GM20431 (cell line): ENCODE measurements around the gene TBC1D2.

Experiments used
- in situ Hi-C: fragments of 300-500 bp; cut with MseI, MboI; formaldehyde crosslinking; loops from one replicate; pipeline ENCODE4 v1.15.0; 2020; ENCODE audit warnings: low sequenced_read_pairs; ENCODE audit not compliant: unreplicated experiment

TBC1D2 gene

GRCh38 chr9:98149422-98149821 lies 106.0 kb downstream of the TBC1D2 start:
- in situ Hi-C loops = no loop called here
